ENCODE data around the gene RPS2.

Gene RPS2

DNA sequence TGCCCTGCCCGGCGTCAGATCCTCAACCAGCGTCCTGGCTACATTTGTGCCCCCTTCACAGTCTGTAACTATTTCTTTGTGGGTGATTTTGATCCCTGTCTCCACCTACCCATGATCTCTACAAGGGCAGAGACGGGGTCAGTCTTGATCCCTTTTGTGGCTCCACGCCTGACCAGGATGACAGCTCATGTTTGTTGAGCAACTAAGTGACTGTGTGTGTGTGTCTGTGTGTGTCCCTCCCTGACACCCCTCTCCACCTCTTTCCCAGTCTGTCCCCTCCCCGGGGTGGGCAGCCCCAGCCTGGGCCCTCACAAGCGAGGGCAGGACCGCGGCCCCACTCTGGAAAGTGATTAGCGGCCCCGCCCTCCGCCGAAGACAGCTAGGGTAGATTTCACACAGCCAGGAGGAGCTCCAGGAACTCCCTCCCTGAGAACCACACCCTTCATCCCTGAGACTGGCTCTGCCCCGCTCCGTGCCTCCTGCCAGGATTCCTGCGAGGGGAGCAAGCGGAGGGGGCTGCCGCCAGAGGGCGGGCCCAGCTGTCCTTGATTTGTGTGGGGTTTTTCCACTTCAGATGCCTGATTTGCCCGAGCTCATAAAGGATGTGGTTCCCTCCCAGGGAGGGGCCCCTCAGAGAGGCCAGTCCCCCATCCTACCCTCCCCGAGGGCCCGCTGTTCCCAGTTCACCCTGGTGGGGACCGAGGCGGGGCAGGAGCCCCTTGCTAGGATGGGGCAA, 41.2 kb downstream of the RPS2 start (continued):
- TF ChIP-seq ZNF670 (tag by site-specific recombination; IDR thresholded peaks at IDR 0.05; ENCODE audit: low read depth) (no peak), ZNF174 (tag by site-specific recombination; IDR thresholded peaks at IDR 0.05) (no peak), ZXDB (tag by site-specific recombination; IDR thresholded peaks at IDR 0.05) (peak; percentile 58), TRIM28 (IDR thresholded peaks at IDR 0.05; ENCODE audit: borderline replicate concordance, low read length) (0 out of 2 replicates have a peak, but pooled peaks have one; percentile 16), ZNF624 (tag by site-specific recombination; IDR thresholded peaks at IDR 0.05) (no peak), SP3 (tag by site-specific recombination; IDR thresholded peaks at IDR 0.05) (peak; percentile 71), ZNF146 (tag by site-specific recombination; IDR thresholded peaks at IDR 0.05) (no peak), ZIC2 (tag by site-specific recombination; IDR thresholded peaks at IDR 0.05) (peak; percentile 84), ZNF514 (tag by site-specific recombination; IDR thresholded peaks at IDR 0.05) (no peak), ZNF544 (tag by site-specific recombination; IDR thresholded peaks at IDR 0.05) (no peak), ZSCAN30 (tag by site-specific recombination; IDR thresholded peaks at IDR 0.05) (no peak), GLIS1 (tag by site-specific recombination; IDR thresholded peaks at IDR 0.05) (peak; percentile 89), ZNF621 (tag by site-specific recombination; IDR thresholded peaks at IDR 0.05) (no peak), ZNF707 (tag by site-specific recombination; IDR thresholded peaks at IDR 0.05) (no peak)
- TF ChIP-seq, protein P1, sequence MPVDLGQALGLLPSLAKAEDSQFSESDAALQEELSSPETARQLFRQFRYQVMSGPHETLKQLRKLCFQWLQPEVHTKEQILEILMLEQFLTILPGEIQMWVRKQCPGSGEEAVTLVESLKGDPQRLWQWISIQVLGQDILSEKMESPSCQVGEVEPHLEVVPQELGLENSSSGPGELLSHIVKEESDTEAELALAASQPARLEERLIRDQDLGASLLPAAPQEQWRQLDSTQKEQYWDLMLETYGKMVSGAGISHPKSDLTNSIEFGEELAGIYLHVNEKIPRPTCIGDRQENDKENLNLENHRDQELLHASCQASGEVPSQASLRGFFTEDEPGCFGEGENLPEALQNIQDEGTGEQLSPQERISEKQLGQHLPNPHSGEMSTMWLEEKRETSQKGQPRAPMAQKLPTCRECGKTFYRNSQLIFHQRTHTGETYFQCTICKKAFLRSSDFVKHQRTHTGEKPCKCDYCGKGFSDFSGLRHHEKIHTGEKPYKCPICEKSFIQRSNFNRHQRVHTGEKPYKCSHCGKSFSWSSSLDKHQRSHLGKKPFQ (tag by site-specific recombination; IDR thresholded peaks at IDR 0.05): no peak
- TF ChIP-seq, protein P2, sequence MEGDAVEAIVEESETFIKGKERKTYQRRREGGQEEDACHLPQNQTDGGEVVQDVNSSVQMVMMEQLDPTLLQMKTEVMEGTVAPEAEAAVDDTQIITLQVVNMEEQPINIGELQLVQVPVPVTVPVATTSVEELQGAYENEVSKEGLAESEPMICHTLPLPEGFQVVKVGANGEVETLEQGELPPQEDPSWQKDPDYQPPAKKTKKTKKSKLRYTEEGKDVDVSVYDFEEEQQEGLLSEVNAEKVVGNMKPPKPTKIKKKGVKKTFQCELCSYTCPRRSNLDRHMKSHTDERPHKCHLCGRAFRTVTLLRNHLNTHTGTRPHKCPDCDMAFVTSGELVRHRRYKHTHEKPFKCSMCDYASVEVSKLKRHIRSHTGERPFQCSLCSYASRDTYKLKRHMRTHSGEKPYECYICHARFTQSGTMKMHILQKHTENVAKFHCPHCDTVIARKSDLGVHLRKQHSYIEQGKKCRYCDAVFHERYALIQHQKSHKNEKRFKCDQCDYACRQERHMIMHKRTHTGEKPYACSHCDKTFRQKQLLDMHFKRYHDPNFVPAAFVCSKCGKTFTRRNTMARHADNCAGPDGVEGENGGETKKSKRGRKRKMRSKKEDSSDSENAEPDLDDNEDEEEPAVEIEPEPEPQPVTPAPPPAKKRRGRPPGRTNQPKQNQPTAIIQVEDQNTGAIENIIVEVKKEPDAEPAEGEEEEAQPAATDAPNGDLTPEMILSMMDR (tag by site-specific recombination; IDR thresholded peaks at IDR 0.05): peak; percentile 90
- TF ChIP-seq, protein P3, sequence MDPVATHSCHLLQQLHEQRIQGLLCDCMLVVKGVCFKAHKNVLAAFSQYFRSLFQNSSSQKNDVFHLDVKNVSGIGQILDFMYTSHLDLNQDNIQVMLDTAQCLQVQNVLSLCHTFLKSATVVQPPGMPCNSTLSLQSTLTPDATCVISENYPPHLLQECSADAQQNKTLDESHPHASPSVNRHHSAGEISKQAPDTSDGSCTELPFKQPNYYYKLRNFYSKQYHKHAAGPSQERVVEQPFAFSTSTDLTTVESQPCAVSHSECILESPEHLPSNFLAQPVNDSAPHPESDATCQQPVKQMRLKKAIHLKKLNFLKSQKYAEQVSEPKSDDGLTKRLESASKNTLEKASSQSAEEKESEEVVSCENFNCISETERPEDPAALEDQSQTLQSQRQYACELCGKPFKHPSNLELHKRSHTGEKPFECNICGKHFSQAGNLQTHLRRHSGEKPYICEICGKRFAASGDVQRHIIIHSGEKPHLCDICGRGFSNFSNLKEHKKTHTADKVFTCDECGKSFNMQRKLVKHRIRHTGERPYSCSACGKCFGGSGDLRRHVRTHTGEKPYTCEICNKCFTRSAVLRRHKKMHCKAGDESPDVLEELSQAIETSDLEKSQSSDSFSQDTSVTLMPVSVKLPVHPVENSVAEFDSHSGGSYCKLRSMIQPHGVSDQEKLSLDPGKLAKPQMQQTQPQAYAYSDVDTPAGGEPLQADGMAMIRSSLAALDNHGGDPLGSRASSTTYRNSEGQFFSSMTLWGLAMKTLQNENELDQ (tag by site-specific recombination; IDR thresholded peaks at IDR 0.05; ENCODE audit: low read depth): no peak
- TF ChIP-seq, protein P4, sequence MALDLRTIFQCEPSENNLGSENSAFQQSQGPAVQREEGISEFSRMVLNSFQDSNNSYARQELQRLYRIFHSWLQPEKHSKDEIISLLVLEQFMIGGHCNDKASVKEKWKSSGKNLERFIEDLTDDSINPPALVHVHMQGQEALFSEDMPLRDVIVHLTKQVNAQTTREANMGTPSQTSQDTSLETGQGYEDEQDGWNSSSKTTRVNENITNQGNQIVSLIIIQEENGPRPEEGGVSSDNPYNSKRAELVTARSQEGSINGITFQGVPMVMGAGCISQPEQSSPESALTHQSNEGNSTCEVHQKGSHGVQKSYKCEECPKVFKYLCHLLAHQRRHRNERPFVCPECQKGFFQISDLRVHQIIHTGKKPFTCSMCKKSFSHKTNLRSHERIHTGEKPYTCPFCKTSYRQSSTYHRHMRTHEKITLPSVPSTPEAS (tag by site-specific recombination; IDR thresholded peaks at IDR 0.05): no peak
- TF ChIP-seq, protein P5, sequence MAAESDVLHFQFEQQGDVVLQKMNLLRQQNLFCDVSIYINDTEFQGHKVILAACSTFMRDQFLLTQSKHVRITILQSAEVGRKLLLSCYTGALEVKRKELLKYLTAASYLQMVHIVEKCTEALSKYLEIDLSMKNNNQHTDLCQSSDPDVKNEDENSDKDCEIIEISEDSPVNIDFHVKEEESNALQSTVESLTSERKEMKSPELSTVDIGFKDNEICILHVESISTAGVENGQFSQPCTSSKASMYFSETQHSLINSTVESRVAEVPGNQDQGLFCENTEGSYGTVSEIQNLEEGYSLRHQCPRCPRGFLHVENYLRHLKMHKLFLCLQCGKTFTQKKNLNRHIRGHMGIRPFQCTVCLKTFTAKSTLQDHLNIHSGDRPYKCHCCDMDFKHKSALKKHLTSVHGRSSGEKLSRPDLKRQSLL (tag by site-specific recombination; IDR thresholded peaks at IDR 0.05): no peak
- TF ChIP-seq, protein P6, sequence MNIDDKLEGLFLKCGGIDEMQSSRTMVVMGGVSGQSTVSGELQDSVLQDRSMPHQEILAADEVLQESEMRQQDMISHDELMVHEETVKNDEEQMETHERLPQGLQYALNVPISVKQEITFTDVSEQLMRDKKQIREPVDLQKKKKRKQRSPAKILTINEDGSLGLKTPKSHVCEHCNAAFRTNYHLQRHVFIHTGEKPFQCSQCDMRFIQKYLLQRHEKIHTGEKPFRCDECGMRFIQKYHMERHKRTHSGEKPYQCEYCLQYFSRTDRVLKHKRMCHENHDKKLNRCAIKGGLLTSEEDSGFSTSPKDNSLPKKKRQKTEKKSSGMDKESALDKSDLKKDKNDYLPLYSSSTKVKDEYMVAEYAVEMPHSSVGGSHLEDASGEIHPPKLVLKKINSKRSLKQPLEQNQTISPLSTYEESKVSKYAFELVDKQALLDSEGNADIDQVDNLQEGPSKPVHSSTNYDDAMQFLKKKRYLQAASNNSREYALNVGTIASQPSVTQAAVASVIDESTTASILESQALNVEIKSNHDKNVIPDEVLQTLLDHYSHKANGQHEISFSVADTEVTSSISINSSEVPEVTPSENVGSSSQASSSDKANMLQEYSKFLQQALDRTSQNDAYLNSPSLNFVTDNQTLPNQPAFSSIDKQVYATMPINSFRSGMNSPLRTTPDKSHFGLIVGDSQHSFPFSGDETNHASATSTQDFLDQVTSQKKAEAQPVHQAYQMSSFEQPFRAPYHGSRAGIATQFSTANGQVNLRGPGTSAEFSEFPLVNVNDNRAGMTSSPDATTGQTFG (tag by site-specific recombination; IDR thresholded peaks at IDR 0.05; ENCODE audit: borderline replicate concordance): no peak
- TF ChIP-seq, protein P7, sequence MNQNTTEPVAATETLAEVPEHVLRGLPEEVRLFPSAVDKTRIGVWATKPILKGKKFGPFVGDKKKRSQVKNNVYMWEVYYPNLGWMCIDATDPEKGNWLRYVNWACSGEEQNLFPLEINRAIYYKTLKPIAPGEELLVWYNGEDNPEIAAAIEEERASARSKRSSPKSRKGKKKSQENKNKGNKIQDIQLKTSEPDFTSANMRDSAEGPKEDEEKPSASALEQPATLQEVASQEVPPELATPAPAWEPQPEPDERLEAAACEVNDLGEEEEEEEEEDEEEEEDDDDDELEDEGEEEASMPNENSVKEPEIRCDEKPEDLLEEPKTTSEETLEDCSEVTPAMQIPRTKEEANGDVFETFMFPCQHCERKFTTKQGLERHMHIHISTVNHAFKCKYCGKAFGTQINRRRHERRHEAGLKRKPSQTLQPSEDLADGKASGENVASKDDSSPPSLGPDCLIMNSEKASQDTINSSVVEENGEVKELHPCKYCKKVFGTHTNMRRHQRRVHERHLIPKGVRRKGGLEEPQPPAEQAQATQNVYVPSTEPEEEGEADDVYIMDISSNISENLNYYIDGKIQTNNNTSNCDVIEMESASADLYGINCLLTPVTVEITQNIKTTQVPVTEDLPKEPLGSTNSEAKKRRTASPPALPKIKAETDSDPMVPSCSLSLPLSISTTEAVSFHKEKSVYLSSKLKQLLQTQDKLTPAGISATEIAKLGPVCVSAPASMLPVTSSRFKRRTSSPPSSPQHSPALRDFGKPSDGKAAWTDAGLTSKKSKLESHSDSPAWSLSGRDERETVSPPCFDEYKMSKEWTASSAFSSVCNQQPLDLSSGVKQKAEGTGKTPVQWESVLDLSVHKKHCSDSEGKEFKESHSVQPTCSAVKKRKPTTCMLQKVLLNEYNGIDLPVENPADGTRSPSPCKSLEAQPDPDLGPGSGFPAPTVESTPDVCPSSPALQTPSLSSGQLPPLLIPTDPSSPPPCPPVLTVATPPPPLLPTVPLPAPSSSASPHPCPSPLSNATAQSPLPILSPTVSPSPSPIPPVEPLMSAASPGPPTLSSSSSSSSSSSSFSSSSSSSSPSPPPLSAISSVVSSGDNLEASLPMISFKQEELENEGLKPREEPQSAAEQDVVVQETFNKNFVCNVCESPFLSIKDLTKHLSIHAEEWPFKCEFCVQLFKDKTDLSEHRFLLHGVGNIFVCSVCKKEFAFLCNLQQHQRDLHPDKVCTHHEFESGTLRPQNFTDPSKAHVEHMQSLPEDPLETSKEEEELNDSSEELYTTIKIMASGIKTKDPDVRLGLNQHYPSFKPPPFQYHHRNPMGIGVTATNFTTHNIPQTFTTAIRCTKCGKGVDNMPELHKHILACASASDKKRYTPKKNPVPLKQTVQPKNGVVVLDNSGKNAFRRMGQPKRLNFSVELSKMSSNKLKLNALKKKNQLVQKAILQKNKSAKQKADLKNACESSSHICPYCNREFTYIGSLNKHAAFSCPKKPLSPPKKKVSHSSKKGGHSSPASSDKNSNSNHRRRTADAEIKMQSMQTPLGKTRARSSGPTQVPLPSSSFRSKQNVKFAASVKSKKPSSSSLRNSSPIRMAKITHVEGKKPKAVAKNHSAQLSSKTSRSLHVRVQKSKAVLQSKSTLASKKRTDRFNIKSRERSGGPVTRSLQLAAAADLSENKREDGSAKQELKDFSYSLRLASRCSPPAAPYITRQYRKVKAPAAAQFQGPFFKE (tag by site-specific recombination; IDR thresholded peaks at IDR 0.05; ENCODE audit: borderline replicate concordance): no peak
